Posterior cingulate gyrus (tissue), 11 donors: ENCODE results near the gene PARD3.

Experiments
- DNase-seq, 10 donors: peaks; one replicate each; pipeline versions ENCODE4 v3.0.0 to v3.0.0-alpha.2; 2020 to 2021; ENCODE audit warnings: mixed read lengths in 3 of 10
- intact Hi-C: fragments of 100-400 bp; cut with DNase I; formaldehyde crosslinking; loops from one replicate; pipeline ENCODE4 v1.15.1; 2023

PARD3 gene

DNA sequence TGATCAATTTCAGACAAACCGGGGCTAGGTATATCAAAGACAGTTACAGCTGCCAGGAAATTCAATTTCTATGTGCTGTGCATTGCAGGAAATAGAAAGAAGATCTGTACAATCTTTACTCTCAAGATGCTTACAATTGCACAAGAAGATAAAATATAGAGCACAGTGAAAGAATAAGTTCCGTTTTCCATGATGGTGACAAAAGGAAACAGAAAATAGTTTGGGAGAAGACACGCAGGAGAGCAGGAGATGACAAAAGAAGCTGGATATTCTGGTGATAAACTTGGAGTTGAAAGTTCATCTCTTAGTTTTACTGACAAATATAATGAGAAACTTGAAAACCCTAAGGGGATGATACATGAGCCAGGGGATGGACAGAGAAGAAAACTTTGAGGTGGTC lies 646.0 kb downstream of the PARD3 start:
- intact Hi-C loops, result no loop called here
- DNase-seq, result no peak

DNA sequence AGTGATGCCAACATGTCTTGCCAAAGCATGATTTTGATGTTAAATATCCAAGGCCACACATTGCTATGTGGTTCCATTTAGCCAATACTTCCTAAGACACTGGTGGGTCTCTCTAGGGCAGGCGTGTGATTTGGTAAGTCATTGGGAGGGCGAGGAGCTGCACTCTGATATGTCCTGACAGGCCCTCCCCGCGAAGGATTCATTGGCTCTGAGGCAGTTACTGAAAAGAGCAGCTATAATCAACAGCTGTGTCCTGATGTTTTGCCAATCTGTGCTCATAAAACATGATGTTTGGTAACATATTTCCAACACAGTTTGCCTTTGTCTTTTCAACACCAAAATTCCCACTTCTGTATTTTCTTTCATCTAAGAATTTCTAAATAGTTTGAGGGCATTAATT lies 646.7 kb downstream of the PARD3 start:
- DNase-seq, result no peak
- intact Hi-C loops, result no loop called here

DNA sequence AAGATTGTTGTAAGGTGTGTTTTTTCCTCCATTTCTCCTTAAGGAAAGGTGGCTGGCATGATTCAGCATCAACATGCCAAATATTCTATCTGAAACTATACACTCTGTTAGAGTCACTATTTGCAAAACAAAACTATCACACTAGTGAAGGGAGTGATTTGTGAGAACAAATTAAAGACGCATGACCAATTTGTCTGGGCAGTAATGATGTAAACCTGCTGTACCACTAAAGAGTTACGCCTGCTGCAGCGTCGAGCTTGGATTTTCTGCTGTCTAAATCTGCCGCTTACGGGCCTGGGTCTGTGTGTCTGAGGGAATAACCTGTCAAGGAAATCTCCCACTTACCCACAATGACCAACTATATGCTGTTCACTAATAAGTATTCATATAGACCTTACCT lies 648.3 kb downstream of the PARD3 start:
- intact Hi-C loops, result no loop called here
- DNase-seq, result no peak

DNA sequence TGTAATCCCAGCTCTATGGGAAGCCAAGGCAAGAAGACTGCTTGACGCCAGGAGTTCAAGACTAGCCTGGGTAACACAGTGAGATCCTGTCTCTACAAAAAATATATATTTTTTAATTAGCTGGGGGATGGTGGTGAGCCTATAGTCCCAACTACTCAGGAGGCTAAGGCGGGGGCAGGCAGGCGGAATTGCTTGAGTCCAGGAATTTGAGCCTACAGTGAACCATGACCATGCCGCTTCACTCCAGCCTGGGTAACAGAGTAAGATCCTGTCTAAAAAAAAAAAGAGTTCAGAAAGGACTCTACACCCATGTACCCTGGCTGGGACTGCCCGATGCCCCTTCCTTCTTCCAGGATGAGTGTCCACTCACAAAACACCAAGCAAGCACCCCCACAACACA lies 648.7 kb downstream of the PARD3 start:
- intact Hi-C loops, result no loop called here
- no peak for DNase-seq

DNA sequence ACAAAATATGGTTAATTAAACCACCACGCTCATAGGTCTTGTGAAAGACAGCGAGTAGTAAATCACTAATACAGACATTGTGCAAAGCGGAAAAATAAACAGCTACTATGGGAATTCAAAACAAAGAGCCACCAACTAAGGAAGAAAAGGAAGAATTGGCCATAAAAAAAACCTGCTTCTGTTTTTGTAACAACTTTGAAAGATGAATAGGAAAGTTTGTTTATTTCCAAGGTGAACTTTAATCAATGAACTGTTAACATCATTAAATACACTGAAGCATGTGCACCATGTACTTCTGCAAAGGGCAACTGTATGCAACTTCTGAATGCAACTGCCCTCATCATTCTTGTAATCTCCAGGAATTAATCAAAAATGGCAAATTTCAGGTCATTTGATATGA lies 651.1 kb downstream of the PARD3 start:
- intact Hi-C loops, result no loop called here
- DNase-seq, result no peak

DNA sequence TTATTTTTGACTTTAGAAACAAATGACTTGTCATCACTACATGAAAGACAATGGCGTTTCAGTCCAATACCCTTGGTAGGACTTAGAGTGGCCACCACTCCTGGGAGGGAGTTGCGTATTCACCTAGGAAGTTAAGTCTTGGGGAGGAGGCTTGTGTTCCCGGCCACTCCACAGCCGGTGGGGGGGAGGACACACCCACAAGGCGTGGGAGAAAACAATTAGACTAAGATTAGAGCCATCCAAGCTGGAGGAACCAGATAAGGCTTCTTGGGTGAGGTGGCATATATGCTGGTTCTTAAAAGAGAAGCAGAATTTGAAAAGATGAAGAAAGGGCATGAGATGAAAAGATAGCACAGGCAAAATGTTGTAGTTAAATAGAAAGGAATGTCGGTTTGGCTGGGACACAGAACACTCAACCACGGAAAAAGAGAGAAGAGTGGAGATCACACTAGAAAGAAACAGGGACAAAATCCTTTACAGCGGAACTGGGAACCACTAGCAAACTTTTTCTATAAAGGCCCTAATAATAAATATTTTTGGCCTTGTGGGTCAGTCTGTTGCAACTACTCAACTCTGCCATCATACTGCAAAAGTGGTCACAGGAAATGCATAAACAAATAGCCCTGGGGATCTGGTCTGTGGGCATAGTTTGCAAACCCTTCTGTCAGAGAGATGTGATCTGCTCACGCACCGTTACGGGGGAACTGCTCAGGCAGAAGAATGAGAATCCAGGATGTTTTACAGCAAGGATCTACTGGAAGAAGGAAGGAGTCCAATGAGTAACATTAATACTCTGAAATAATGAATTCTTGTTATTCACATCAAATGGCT lies 651.8 kb downstream of the PARD3 start:
- intact Hi-C loops, result no loop called here
- no peak for DNase-seq

DNA sequence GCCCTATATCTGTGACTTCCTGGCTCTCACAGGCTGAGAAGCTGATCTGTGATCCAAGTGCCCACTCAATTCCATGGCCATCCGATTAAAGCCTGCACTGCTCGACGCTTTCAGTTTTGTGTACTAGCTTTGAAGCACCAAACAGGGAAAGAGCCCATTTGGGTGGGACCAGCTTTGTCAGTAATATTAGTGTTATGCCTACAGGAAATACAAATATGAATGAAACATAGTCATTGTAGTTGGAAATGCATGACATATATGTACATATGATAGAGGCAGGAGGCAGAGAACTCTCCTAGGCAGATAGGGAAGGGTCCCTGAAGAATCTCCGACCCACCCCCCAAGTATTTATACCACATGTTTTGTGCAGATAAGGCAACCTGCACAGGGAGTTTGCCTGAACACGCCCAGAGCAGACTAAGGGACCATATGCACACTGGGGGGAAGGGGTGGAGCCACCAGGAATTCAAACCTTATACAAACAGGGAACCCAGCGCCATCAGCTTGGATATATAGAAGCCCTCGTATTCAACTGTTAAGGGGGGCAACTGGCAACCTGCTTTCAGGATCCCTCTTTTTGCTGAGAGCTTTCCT lies 653.2 kb downstream of the PARD3 start:
- intact Hi-C loops, result no loop called here
- DNase-seq, result no peak

DNA sequence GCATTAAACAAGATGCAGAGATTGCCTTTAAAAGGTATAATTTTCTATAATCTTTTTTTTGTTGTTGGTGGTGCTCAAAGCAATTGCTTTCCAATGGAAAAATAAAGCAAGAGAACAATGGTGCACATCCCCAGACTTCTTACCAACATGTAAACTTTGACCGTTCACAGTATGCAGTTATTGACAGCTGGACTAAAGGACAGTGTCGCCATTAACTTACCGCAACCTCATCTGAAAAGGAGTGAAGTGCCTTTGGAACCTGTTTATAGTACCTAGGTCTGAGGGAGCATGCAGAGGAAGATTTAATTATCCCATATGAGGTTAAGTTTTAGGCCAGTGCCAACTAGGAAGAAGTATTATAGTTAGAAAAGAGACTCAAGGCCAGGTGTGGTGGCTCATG lies 654.5 kb downstream of the PARD3 start:
- no peak for DNase-seq
- intact Hi-C loops, result no loop called here

DNA sequence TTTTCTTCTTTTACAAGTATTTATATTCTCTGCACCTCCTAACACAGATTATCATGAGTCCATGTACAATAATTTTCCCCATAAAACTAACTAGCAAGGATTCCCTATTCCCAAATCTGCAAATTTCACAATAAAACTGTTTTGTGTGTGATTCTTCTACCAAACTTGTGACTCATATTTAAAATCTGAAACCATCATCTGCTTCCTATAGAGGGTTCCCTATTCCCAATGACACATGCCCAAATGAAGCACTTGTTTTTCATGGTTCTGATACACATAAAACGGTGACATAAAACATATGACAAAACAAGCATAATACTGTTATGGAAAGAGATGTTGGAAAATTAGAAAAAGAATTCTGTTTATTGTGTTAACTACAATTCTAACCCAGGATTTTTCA lies 657.6 kb downstream of the PARD3 start:
- intact Hi-C loops, result no loop called here
- no peak for DNase-seq

DNA sequence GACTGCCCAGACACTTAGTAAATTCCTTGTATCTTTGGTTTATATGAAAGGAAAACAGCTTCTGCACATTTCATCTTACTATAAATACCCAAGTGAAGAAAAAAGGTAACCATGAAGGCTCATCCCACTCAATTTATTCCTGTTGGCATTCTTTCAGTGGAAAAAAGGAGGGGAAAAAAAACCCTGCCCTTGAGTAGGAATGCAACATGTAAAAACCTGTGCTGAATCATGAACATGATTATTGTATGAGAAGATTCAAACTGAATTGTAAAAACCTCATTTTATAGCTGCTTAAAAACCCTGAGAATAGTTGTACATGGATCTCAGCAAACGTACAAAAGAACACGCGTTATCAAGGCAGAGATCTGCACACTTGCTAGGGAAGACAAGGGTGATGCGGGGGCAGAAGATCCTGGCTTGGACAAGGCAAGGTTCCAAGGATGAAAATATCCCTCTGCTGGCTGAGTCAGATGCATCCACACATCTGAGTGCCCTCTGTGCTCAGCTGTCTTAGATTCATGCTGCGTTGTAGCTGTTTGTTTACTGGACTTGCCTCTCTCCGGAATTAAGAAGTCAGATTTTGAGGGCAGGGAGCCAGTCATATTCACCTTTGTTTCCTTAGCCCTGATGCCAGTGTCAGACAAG lies 658.2 kb downstream of the PARD3 start:
- DNase-seq, result peak in 5 of 10 donors; percentile 11 to 72 (median 17)
- intact Hi-C loops, result no loop called here

DNA sequence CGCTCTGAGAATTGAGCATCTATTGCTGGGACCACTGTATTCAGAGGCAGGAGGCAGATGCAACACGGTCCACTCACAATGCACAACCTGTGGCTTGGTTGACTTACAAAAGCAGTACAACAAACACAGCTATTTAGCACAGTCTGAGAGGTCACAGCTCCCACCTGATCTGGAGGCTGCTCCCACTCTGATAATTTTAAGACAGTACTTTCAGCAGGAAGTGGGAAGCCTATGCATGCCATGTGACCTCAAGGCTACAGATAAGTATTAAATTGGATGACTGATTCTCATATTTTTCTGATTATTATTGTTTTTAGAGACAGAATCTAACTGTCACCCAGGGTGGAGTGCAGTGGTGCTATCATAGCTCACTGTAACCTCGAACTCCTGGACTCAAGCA lies 659.3 kb downstream of the PARD3 start:
- intact Hi-C loops, result no loop called here
- no peak for DNase-seq

DNA sequence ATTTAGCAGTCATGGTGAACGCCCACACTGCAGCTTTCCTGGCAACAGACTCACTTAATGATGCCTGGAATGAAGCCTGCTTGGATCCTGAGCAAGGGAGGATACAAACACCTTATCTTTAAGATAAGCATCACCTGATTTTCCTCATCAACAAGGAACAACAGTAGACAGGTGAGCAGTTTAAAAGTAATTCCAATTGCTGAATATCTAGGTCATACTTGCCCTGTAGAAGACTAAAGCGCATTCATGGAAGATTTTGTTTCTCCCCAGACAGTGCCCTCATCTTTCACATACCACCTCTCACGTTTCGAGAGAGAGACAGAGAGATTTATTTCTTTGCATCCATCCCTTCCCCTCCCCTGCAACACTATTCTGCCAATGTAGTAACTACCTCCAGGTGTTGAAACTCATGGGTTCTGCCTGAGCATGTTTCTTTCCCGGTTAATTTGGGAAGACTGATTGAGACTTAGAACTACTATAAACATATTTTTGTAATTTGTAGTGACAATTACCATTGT lies 660.7 kb downstream of the PARD3 start:
- intact Hi-C loops, result no loop called here
- no peak for DNase-seq

DNA sequence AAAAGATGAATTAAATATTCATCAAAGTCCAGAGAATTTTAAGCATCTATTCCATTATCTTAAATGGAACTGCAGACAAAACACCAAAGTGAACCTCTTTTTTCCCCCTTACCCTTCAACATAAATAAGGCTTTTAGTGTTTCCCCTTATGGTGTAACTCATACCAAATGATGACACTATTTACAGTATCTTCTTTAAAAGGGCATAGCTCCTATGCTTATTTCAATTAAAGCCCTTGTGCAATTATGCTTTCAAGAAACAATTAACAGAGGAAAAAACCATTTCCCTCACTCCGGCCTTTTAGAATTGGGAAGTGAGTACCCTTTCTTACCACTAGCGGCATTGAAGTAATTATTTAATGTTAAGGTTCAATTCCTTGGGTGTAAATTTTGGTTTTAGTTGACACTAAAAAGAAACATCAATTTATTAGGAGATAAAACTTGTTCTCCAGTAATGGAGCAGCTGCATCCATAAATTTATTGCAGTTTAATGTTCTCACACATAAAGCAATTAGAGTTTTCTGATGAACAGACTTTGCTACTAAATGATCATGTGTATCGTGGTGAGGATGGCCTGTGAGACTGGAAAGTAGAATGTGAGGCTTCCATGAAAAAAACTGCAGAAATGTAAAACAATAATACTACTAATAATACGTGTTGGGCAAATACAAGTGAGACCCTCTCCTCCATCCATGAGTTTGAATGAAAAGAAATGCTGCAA lies 661.3 kb downstream of the PARD3 start:
- intact Hi-C loops, result no loop called here
- DNase-seq, result no peak

DNA sequence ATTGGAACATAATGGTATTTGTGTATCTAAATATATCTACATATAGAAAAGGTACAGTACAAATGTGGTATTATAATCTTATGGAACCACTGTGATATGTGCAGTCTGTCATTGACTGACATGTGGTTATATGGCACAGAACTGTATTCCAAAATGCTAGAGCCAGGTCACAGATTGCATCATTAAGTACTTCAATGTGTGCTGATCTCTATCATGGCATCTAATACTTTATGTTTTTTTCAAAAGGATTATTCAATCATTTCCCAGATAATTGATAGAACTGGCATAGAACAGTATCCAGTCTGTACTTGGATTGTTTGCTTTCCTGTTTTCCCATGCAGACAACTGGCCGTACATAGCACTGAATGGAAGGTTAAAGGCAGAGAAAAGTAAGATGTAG lies 662.7 kb downstream of the PARD3 start:
- intact Hi-C loops, result no loop called here
- DNase-seq, result no peak

DNA sequence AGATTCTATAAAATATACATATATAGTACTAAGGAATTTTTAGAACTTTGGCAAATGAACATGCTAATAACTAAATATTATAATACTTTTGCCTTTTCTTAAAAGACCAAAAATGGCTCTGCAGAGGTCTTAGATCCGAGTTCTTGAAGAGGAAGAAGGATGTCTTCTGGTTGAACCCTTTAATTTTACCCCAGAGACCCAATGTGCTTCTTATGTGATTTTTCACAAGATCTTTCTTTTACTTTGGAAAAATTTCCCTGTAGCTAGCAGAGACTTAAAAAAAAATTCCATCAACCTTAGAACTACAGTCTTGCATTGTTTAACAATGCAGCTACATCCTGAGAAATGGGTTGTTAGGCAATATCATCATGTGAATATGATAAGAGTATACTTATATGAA lies 663.2 kb downstream of the PARD3 start:
- intact Hi-C loops, result no loop called here
- DNase-seq, result no peak

DNA sequence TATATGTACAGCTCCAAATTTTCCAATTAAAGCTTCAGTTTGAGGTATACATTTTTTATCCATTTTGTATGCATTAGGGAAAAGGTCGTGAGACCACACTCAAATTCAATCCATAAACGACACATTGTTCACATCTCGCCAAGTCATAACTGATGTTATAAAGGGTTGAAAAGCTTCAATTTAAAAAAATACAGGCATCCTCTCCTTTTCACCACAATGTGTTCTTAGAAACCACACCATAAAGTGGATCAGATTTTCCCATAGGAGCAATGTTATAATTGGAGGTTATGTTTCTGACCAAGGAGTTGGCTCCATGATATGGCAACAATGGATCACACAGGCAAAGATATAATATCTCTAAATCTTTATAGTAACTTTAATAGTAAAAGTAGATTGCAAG lies 663.6 kb downstream of the PARD3 start:
- no peak for DNase-seq
- intact Hi-C loops, result no loop called here

DNA sequence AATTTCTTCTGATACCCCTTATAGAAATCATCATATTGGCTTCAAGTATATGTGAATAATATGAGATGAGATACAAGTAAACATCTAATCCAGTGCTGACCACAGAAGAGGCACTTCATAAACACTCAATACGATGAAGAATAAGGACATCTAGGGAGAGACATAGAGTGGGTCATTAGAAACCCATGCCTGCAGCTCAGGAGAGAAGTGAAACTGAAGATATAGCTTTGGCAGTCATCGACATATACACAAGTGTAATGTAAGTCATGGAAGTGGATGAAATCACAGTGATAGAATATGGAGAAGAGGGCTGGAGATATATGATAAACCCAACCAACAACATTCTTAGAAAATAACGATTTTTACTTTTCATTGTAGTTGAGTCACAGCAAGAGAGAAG lies 665.0 kb downstream of the PARD3 start:
- DNase-seq, result no peak
- intact Hi-C loops, result no loop called here

DNA sequence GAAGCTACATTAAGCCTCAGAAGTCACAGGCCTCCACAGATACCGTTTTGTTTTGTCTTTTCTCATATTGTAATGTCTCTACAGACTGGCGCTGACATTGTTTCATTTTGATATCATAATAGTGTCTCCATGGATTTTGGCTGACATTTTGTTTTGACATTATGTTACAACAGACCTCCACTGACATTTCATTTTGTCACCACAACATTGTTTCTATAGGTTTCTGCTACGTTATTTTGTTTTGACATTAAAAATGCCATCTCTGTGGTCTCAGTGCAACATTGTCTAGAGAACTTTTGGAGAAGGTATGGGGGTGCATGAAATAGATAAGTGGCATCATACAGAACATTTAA lies 666.8 kb downstream of the PARD3 start:
- no peak for DNase-seq
- intact Hi-C loops, result no loop called here

DNA sequence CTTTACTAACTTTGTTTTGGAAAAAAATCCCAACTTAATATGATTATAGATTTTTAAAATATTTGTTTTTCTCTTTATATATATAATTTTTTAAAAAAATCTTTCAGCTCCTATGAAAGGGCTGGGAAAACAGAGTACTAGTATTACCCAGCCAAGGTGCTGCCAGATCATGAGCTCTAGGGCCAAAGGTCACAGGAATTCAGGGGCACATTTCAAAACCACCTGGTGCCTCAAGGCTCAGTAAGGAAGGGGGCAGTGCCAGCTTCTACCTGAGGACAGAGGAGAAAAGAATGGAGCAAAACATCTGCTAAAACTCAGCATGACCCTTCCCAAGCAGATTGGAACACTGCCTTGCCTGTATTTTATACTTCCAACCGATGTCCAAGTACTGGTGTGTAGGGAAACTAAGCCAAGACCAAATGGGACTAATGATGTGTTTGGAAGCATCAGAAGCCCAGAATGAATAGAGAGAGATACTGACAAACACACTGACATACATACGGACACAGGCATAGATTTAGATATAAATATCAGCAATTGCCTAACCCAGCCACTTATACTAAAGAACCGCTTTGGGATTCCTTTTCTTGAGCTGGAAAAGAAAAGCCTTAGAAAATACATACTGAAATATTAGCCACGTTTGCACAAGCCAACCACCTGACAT lies 667.3 kb downstream of the PARD3 start:
- intact Hi-C loops, result no loop called here
- no peak for DNase-seq

DNA sequence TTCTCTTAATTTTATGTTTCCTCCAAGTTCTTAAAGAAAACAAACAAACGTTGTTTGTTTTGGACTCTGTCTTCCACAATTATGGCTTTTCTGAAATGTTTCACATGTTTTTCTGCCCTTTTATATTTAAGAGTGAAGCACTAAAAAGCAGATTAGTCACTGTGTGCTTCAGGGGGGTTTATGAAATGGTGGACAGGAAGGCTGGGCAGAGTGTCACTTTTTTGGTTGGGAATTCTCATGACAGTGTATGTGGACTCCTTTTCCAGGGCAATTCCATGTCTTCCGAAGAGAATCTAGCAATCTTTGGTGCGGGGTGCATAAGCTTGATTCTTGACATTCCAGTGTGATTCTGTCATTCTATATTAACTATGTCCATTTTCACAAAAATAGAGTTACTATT lies 669.4 kb downstream of the PARD3 start:
- no peak for DNase-seq
- intact Hi-C loops, result no loop called here

DNA sequence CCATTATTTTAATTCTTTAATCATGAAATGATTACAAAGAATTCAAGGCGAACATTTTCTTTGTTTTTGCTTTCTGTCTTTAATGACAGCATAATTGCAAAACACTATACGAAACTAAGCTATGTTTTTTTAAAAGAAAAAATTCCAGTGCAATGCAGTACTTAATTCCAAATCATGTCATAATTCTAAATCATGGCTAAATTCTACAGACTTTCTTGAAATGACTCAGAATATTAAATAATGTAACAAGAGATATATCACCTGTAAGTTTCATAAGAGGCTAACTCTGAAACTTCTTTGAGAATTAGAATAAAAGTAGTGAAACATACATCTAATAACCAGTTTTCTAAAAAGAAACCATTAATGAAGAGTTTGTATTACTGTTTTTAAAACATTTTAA lies 671.6 kb downstream of the PARD3 start:
- intact Hi-C loops, result no loop called here
- no peak for DNase-seq
